ENCODE results near the gene NISCH. TPM values are rescaled to one million over a fixed set of nuclear protein-coding genes. Genes with fewer than 3 reads are reported as not detected.

NISCH gene
- total RNA-seq, 1 donor from 2014 or later: 58.3 TPM

GRCh38 chr3:52484680-52485461, 29.5 kb downstream of the NISCH start:
- DNase-seq (ENCODE audit: low spot score in 2 of 2): no peak
- Histone ChIP-seq H3K4me3 (no peak overlapping the region), H3K9me3 (no peaks in the 10 kb centered on the region), H3K36me3 (peaks cover 77 to 89% of the 10 kb centered on the region in 2 donors), H3K27ac (peak overlapping the region; percentile 40 to 51), H3K27me3 (no peaks in the 10 kb centered on the region), H3K4me1 (peaks cover 0 to 4% of the 10 kb centered on the region in 2 donors)
- no peak for TF ChIP-seq CTCF (IDR thresholded peaks at IDR 0.05)
- intact Hi-C loops (cut with DNase I): no loop called here

DNA sequence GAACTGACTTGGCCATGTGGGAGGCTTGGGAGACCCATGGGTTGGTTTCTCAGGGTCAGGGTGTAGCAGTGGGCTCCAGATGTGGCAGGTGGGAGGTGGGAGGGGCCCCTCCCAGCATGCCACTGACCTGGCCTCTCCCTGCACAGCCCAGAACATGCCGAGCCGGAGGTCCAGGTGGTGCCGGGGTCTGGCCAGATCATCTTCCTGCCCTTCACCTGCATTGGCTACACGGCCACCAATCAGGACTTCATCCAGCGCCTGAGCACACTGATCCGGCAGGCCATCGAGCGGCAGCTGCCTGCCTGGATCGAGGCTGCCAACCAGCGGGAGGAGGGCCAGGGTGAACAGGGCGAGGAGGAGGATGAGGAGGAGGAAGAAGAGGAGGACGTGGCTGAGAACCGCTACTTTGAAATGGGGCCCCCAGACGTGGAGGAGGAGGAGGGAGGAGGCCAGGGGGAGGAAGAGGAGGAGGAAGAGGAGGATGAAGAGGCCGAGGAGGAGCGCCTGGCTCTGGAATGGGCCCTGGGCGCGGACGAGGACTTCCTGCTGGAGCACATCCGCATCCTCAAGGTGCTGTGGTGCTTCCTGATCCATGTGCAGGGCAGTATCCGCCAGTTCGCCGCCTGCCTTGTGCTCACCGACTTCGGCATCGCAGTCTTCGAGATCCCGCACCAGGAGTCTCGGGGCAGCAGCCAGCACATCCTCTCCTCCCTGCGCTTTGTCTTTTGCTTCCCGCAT, 31.8 kb downstream of the NISCH start:
- H3K9me3 ChIP-seq: no peaks in the 10 kb centered on the region
- no peak overlapping the region for H3K27ac ChIP-seq
- peaks cover 79 to 90% of the 10 kb centered on the region in 2 donors for H3K36me3 ChIP-seq
- H3K27me3 ChIP-seq: no peaks in the 10 kb centered on the region
- H3K4me1 ChIP-seq: peaks cover 0 to 6% of the 10 kb centered on the region in 2 donors
- TF ChIP-seq CTCF (IDR thresholded peaks at IDR 0.05): no peak
- no peak for DNase-seq (ENCODE audit: low spot score in 2 of 2)
- H3K4me3 ChIP-seq: no peak overlapping the region
- intact Hi-C loops (cut with DNase I): no loop called here

DNA sequence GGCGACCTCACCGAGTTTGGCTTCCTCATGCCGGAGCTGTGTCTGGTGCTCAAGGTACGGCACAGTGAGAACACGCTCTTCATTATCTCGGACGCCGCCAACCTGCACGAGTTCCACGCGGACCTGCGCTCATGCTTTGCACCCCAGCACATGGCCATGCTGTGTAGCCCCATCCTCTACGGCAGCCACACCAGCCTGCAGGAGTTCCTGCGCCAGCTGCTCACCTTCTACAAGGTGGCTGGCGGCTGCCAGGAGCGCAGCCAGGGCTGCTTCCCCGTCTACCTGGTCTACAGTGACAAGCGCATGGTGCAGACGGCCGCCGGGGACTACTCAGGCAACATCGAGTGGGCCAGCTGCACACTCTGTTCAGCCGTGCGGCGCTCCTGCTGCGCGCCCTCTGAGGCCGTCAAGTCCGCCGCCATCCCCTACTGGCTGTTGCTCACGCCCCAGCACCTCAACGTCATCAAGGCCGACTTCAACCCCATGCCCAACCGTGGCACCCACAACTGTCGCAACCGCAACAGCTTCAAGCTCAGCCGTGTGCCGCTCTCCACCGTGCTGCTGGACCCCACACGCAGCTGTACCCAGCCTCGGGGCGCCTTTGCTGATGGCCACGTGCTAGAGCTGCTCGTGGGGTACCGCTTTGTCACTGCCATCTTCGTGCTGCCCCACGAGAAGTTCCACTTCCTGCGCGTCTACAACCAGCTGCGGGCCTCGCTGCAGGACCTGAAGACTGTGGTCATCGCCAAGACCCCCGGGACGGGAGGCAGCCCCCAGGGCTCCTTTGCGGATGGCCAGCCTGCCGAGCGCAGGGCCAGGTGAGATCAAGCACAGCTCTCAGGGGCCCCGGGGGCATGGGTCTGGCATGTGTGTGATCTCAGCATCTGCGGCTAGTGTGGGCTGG, 32.6 kb downstream of the NISCH start:
- Histone ChIP-seq H3K36me3 (peaks cover 79 to 90% of the 10 kb centered on the region in 2 donors), H3K4me1 (peaks cover 0 to 6% of the 10 kb centered on the region in 2 donors), H3K27ac (no peak overlapping the region), H3K9me3 (no peaks in the 10 kb centered on the region), H3K4me3 (no peak overlapping the region), H3K27me3 (no peaks in the 10 kb centered on the region)
- intact Hi-C loops (cut with DNase I): no loop called here
- DNase-seq (ENCODE audit: low spot score in 2 of 2): no peak
- TF ChIP-seq CTCF (IDR thresholded peaks at IDR 0.05): no peak

GRCh38 chr3:52488746-52489145, 33.3 kb downstream of the NISCH start:
- no peak for DNase-seq (ENCODE audit: low spot score in 2 of 2)
- H3K4me1 ChIP-seq: peaks cover 0 to 4% of the 10 kb centered on the region in 2 donors
- TF ChIP-seq CTCF (IDR thresholded peaks at IDR 0.05): no peak

DNA sequence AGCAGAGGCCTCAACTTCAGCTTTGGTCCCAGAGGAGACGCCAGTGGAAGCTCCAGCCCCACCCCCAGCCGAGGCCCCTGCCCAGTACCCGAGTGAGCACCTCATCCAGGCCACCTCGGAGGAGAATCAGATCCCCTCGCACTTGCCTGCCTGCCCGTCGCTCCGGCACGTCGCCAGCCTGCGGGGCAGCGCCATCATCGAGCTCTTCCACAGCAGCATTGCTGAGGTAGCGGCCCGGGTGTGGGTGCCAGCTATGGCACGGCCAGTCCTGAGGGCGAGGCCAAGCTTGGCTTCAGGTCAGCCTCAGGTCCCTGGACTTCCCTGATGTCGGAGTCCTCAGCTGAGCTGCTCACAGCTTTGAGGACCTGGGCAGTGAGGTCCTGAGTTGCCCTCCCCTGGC, 34.0 kb downstream of the NISCH start:
- Histone ChIP-seq H3K9me3 (no peaks in the 10 kb centered on the region), H3K36me3 (peaks cover 83 to 92% of the 10 kb centered on the region in 2 donors), H3K4me3 (no peak overlapping the region), H3K27me3 (no peaks in the 10 kb centered on the region), H3K27ac (no peak overlapping the region), H3K4me1 (peaks cover 0 to 4% of the 10 kb centered on the region in 2 donors)
- DNase-seq (ENCODE audit: low spot score in 2 of 2): no peak
- TF ChIP-seq CTCF (IDR thresholded peaks at IDR 0.05): no peak
- intact Hi-C loops (cut with DNase I): no loop called here

More at GRCh38 chr3:52488746-52489145, 33.3 kb downstream of the NISCH start:
- intact Hi-C loops (cut with DNase I): no loop called here
- H3K9me3 ChIP-seq: no peaks in the 10 kb centered on the region
- H3K27ac ChIP-seq: no peak overlapping the region
- H3K36me3 ChIP-seq: peaks cover 83 to 94% of the 10 kb centered on the region in 2 donors
- no peaks in the 10 kb centered on the region for H3K27me3 ChIP-seq
- H3K4me3 ChIP-seq: no peak overlapping the region
